Stimulated activated CD8-positive, alpha-beta memory T cell treated with anti-CD3 and anti-CD28 coated beads, Interleukin-2, amount 100 ng/mL, for 1 hour (primary cell): ENCODE data around the gene C1QTNF1.

Source experiments
- DNase-seq, 2 donors: peaks; one replicate each; pipeline ENCODE4 v3.0.0-alpha.2; 2020; ENCODE audit warnings: low read depth in 2 of 2

C1QTNF1 gene

GRCh38 chr17:79039886-79040285, 15.9 kb downstream of the C1QTNF1 start:
- no peak for DNase-seq

GRCh38 chr17:79041041-79041570, 17.1 kb downstream of the C1QTNF1 start:
- no peak for DNase-seq

GRCh38 chr17:79041723-79042420, 17.9 kb downstream of the C1QTNF1 start:
- no peak for DNase-seq

- peak; percentile 41 to 59 for DNase-seq
These were observed 18.6 kb downstream of the C1QTNF1 start for GRCh38 chr17:79042421-79043190.

DNA sequence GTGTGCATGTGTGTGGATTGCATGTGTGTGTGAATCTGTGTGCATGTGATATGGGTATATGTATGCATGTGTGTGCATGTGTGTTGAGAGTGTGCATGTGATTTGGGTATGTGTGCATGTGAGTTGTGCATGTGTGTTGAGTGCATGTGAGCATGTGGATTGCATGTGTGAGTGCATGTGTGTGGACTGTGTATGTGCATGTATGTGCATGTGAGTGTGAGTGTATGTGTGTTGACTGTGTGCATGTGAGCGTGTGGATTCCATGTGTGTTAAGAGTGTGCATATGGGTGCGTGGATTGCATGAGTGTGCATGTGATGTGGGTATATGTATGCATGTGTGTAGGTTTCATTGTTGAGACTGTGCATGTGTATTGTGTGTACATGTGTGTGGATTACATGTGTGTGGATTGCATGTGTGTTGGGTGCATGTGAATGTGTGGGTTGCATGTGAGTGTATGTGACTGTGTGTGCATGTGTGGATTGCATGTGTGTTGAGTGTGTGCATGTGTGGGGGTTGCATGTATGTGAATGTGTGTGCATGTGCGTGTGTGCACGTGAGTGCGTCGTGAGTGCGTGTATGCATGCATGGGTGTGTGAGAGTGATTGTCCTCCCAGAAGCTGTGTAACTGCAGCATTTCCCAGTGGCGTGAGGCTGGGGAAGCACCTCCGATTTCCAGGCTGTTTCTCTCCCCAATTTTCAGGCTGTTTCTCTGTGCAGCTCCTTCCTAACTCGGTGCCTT, 19.4 kb downstream of the C1QTNF1 start:
- DNase-seq, result no peak

DNA sequence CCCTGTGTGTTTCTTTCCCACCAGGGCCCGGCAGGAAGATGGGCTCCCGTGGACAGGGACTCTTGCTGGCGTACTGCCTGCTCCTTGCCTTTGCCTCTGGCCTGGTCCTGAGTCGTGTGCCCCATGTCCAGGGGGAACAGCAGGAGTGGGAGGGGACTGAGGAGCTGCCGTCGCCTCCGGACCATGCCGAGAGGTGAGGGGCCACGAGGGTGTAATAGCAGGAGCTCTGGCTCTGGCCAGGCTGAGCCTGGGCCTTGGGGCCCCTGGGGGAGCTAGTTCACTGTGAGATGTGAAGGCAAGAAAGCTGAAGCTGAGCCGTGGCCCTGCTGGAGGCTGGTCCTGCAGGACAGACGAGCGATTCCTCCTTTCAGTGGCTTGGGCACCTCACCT, 20.0 kb downstream of the C1QTNF1 start:
- DNase-seq, result no peak

- DNase-seq, result no peak
These were observed 20.5 kb downstream of the C1QTNF1 start for GRCh38 chr17:79044462-79044861.

GRCh38 chr17:79045001-79045729, 21.2 kb downstream of the C1QTNF1 start:
- DNase-seq, result no peak

DNA sequence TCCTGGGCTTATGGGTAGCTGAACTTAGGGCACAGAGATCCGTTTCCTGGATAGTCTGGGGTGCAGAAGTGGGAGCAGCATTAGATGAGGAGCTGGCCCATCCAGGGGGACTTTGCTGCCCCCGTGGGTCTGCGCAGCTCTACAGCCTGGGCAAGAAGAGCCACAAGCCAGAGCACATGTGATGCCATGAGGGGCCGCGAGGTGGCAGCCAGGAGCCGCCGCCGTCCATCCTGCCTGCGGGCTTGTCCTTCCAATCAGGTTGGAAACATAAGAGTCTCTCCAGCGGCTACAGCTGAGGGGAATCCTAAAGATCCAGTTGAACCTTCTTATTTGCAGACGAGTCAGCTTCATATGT, 21.9 kb downstream of the C1QTNF1 start:
- DNase-seq, result peak; percentile 19 to 40

DNA sequence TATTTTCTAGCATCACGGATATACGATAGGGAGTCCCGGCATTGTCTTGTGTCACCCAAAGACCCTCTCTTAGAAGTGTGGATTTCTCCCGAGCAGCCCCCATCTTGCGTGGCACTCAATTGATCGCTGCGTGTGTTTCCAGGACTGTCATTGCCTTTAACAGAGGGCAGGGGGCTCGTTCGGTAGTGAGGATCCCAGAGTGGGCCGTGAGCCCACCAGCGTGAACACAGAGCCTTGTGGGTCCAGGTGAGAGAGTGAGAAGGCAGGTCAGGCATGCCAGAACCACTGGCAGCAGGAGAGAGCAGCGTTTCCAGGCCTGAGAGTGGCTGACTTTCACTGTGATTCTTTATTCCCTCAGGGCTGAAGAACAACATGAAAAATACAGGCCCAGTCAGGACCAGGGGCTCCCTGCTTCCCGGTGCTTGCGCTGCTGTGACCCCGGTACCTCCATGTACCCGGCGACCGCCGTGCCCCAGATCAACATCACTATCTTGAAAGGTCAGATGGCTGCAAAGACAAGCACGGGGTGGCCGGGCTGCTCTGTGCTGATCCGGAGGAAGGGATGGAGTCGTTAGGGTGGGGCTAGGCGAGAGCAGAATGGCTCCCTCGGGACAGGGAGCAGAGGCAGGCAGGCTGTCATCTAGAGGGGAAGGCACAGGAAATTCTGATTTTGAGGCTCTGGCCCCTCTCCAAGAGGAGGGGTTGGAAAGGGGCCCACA, 22.4 kb downstream of the C1QTNF1 start:
- no peak for DNase-seq

GRCh38 chr17:79046916-79047280, 22.9 kb downstream of the C1QTNF1 start:
- no peak for DNase-seq

DNA sequence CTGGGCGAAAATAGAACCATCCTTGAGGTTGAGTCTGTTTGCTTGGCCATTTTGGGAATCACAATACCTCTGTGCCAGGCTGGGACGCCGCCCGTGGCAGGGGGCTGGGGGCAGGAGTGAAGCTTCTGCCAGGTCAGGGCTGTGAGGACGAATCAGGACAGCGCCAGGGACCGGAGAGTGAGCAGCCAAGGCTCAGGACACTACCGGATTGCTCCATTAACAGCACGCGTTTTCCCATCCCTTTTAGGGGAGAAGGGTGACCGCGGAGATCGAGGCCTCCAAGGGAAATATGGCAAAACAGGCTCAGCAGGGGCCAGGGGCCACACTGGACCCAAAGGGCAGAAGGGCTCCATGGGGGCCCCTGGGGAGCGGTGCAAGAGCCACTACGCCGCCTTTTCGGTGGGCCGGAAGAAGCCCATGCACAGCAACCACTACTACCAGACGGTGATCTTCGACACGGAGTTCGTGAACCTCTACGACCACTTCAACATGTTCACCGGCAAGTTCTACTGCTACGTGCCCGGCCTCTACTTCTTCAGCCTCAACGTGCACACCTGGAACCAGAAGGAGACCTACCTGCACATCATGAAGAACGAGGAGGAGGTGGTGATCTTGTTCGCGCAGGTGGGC, 23.4 kb downstream of the C1QTNF1 start:
- no peak for DNase-seq

DNA sequence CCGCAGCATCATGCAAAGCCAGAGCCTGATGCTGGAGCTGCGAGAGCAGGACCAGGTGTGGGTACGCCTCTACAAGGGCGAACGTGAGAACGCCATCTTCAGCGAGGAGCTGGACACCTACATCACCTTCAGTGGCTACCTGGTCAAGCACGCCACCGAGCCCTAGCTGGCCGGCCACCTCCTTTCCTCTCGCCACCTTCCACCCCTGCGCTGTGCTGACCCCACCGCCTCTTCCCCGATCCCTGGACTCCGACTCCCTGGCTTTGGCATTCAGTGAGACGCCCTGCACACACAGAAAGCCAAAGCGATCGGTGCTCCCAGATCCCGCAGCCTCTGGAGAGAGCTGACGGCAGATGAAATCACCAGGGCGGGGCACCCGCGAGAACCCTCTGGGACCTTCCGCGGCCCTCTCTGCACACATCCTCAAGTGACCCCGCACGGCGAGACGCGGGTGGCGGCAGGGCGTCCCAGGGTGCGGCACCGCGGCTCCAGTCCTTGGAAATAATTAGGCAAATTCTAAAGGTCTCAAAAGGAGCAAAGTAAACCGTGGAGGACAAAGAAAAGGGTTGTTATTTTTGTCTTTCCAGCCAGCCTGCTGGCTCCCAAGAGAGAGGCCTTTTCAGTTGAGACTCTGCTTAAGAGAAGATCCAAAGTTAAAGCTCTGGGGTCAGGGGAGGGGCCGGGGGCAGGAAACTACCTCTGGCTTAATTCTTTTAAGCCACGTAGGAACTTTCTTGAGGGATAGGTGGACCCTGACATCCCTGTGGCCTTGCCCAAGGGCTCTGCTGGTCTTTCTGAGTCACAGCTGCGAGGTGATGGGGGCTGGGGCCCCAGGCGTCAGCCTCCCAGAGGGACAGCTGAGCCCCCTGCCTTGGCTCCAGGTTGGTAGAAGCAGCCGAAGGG, 24.2 kb downstream of the C1QTNF1 start:
- no peak for DNase-seq

DNA sequence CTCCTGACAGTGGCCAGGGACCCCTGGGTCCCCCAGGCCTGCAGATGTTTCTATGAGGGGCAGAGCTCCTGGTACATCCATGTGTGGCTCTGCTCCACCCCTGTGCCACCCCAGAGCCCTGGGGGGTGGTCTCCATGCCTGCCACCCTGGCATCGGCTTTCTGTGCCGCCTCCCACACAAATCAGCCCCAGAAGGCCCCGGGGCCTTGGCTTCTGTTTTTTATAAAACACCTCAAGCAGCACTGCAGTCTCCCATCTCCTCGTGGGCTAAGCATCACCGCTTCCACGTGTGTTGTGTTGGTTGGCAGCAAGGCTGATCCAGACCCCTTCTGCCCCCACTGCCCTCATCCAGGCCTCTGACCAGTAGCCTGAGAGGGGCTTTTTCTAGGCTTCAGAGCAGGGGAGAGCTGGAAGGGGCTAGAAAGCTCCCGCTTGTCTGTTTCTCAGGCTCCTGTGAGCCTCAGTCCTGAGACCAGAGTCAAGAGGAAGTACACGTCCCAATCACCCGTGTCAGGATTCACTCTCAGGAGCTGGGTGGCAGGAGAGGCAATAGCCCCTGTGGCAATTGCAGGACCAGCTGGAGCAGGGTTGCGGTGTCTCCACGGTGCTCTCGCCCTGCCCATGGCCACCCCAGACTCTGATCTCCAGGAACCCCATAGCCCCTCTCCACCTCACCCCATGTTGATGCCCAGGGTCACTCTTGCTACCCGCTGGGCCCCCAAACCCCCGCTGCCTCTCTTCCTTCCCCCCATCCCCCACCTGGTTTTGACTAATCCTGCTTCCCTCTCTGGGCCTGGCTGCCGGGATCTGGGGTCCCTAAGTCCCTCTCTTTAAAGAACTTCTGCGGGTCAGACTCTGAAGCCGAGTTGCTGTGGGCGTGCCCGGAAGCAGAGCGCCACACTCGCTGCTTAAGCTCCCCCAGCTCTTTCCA, 25.1 kb downstream of the C1QTNF1 start:
- no peak for DNase-seq

- DNase-seq, result no peak
These were observed 25.9 kb downstream of the C1QTNF1 start for GRCh38 chr17:79049821-79050220.

- no peak for DNase-seq
These were observed 26.6 kb downstream of the C1QTNF1 start for GRCh38 chr17:79050551-79050950.

DNA sequence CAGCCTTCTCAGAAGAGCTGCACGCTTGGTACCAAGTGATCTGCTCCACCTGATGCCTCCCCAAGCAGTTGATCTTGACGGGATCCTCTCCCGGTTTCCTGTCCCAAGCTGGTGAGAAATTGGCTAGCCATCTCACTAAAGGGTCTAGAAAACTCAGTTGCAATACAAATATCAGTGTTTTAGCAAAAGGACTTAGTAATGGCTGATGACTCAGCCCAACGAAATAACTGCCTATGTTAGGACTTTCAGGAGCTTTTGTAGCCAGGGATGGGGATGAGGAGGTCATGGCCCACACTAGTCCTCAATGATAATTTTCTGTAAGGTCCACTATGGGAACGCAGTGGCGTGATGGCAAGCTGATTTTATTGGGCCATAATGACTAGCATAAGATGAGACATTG, 27.3 kb downstream of the C1QTNF1 start:
- DNase-seq, result no peak

DNA sequence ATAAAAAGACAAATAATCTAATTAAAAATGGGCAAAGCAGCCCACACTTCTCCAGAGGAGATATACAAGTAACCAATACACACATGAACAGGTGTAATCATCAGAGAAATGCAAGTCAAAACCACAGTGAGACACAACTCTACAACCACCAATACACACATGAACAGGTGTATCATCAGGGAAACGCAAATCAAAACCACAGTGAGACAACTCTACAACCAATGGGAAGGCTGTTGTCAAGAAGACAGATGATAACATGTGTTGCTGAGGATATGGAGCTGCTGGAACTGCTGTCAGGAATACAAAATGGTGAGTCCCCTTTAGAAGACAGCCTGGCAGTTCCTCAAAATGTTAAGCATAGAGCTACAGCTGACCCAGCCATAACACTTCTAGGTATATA, 28.2 kb downstream of the C1QTNF1 start:
- DNase-seq, result no peak
